HG03442 (cell line): ENCODE data around the gene COPRS.
"Not testable (repeated sequence)": the region's sequence is repeated elsewhere in the genome, so short reads cannot be mapped to it uniquely, and the experiment has no call there.

Source experiments
- ATAC-seq: cut with Tn5 transposase; IDR thresholded peaks from one replicate; pipeline ENCODE4 v1.9.1; 2021; ENCODE audit warnings: mild to moderate bottlenecking, moderate library complexity; ENCODE audit not compliant: unreplicated experiment

Gene COPRS

GRCh38 chr17:31845291-31845690, 13.8 kb downstream of the COPRS start:
- no peak for ATAC-seq

- no peak for ATAC-seq
These were observed 15.8 kb downstream of the COPRS start for GRCh38 chr17:31843070-31843745.

GRCh38 chr17:31842195-31843069, 16.6 kb downstream of the COPRS start:
- ATAC-seq = no peak

DNA sequence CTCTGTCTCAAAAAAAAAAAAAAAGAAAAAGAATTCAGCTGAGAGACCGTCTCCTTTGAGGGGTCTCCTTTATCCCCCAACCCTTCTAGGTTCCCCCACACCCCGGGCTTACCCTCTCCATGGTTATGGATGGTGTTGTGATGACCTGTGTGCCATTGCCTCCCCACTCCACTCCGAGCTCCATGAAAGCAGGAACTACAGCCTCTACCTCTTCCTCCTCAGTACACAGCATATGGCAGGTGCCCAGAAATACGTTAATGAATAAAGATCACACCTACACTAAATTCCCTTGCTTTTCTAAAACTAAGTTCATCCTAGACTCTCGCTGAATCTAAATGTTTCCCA, 17.2 kb downstream of the COPRS start:
- no peak for ATAC-seq

GRCh38 chr17:31838636-31839225, 20.3 kb downstream of the COPRS start:
- no peak for ATAC-seq

DNA sequence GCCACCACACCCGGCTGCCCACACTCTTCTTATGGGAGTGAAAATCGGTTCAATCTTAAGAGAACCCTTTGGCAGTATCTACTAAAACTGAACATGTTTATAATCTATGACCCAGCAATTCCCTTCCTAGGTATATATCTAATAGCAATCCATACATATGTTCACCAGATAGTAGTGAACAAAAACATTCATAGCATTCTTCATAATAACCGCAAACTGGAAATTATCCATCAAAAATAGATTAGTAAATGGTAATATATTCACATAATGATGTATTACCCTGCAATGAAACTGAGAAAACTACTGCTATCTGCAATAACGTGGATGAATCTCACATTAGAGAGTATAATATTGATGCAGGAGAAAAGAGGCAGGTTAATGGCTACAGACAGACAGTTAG, 23.1 kb downstream of the COPRS start:
- ATAC-seq = no peak

GRCh38 chr17:31834448-31834847, 24.6 kb downstream of the COPRS start:
- ATAC-seq = no peak

DNA sequence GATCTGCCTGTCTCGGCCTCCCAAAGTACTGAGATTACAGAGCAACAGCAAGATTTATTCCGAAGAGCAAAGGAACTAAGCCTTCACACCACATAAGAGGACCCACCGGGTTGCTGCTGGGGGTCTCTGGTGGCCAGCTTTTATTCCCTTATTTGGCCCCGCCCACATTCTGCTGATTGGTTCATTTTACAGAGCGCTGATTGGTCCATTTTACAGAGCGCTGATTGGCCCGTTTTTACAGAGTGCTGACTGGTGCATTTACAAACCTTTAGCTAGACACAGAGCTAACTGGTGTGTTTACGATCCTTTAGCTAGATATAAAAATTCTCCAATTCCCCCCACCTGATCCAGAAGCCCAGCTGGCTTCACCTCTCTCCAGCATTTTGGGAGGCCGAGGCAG, 26.3 kb downstream of the COPRS start:
- ATAC-seq = no peak

DNA sequence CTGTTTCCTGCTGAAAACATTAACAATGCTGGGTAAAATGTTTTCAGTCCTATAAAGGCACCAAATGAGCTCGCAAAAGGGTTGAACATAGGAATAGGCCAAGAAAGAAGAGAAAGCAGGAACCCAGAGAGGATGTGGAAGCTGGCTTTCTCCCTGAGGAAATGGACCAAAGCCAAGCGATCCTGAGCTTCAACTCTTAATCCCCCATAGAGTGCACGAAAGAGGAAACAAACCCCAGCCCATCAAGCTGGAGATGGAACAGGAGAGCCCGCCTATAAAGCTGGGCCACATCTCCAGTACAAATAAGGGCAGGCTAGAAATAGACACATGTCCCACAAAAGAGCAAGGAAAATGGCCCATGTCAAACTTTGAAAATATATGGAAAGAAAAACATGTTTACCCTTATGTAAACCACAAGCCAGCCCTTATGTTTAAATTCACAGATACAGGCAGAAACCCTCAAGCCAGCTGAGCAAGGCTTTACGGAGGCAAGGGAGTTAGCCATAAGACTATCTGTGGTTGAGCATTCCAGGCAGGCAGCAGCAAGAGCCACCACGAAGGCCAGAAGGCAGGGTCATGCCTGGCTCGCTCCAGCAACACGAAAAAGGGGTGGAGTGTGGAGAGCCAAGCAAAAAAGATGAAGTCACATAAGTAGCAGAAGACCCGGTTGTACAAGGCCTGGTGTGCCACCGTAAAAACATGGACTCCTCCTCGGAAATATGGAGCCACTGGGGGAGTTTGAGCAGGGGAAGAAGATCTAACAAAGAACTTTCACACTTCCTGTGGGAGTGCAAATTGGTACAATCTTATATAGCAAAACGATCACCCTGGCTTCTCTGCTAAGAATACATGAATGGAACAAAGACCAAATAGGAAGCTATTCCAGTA, 27.8 kb downstream of the COPRS start:
- ATAC-seq = no peak

- ATAC-seq = no peak
These were observed 29.4 kb downstream of the COPRS start for GRCh38 chr17:31829649-31830048.

DNA sequence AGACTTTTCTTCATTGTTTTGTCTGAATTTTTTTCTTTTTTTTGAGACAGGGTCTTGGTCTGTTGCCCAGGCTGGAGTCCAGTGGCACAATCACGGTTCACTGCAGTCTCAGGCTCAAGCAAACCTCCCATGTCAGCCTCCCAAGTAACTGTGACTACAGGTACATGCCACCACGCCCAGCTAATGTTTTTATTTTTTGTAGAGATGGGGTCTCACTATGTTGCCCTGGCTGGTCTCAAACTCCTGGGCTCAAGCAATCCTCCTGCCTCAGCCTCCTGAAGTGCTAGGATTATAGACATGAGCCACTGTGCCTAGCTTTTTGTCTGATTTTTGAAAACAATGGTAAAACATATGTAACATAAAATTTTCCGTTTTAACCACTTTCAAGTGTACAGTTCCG, 30.1 kb downstream of the COPRS start:
- not testable (repeated sequence) for ATAC-seq

GRCh38 chr17:31825961-31826691, 32.9 kb downstream of the COPRS start:
- no peak for ATAC-seq

DNA sequence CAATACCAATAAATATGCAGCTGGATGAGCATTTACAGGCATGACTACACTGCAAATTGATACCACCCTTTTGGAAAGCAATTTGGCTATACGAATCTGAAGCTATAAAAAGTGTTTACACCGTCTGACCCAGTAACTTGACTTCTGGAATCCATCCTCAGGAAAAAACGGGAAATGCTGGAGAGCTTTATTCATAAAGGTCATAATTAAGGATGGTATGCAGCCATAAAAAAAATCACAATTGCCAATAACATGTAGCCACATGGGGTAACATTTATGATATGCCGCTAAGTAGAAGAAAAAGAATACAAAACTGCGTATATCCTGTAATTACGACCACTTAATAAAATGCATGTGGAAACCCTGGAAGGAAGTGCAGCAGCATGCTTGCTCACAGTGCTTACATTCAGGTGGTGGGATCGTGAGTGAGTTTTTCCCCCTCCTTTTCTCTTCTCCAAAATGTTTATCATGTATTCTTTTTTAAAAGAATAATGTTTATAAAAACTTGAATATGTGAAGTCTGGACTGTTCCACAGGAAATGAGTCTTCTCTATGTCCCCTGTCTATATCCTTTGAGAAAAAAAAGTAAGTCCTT, 34.2 kb downstream of the COPRS start:
- no peak for ATAC-seq

GRCh38 chr17:31823014-31823413, 36.0 kb downstream of the COPRS start:
- ATAC-seq = no peak

- no peak for ATAC-seq
These were observed 38.2 kb downstream of the COPRS start for GRCh38 chr17:31820691-31821435.

- ATAC-seq = no peak
These were observed 39.5 kb downstream of the COPRS start for GRCh38 chr17:31819578-31819977.

GRCh38 chr17:31818863-31819262, 40.2 kb downstream of the COPRS start:
- not testable (repeated sequence) for ATAC-seq

DNA sequence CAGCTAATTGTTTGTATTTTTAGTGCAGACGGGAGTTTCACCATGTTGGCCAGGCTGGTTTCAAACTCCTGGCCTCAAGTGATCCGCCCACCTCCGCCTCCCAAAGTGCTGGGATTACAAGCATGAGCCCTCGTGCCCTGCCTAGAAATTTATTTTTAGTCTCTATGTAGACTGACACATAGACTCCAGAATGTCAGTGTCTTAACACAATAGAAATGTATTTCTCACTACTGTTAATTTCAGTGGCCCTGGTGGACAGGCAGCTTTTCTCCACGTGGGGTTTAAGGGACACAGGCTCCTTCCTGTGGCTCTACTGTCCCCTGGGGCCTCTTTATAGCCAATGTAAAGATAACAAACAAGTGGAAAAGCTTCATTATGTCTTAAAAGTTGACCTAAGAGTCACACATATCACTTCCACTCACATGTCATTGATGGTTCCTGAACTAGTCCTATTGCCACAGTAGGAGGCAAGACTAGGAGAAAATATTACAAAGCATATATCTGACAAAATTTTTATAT, 43.8 kb downstream of the COPRS start:
- ATAC-seq = no peak

- ATAC-seq = no peak
These were observed 47.9 kb downstream of the COPRS start for GRCh38 chr17:31811101-31811500.
